Measurements from ENCODE around the gene ZBTB25.

Gene ZBTB25

GRCh38 chr14:64536488-64537245, 33.0 kb upstream of the ZBTB25 start:
- TF ChIP-seq CTCF (IDR thresholded peaks at IDR 0.05; ENCODE audit: borderline replicate concordance, extremely low read depth, low read length, poor library complexity, severe bottlenecking) (no peak), EZH2 (IDR thresholded peaks at IDR 0.05; ENCODE audit: borderline replicate concordance, low read depth, low read length, severe bottlenecking) (no peak)
- Histone ChIP-seq H2AFZ (ENCODE audit: low read depth, low read length) (no peak overlapping the region), H3K4me2 (ENCODE audit: insufficient read depth, low read length) (no peak overlapping the region), H3K27me3 (ENCODE audit: insufficient read depth, low read length, poor library complexity) (no peaks in the 10 kb centered on the region), H3K9me3 (ENCODE audit: insufficient read depth, low read length, severe bottlenecking) (no peaks in the 10 kb centered on the region), H3K4me3 (ENCODE audit: low read depth in 1 of 2, low read length in 2 of 2) (no peak overlapping the region), H3K9ac (ENCODE audit: low read depth, low read length) (no peak overlapping the region), H3K36me3 (ENCODE audit: insufficient read depth, low read length) (no peaks in the 10 kb centered on the region), H4K20me1 (ENCODE audit: insufficient read depth, low read length) (no peaks in the 10 kb centered on the region), H3K4me1 (ENCODE audit: insufficient read depth, low read length) (no peaks in the 10 kb centered on the region), H3K27ac (ENCODE audit: low read length) (no peak overlapping the region), H3K79me2 (ENCODE audit: insufficient read depth, low read length) (no peaks in the 10 kb centered on the region)
- ATAC-seq (ENCODE audit: insufficient read depth, low read depth) (no peak), DNase-seq (no peak)

- no peaks in the 10 kb centered on the region for H3K9me3 ChIP-seq (ENCODE audit: insufficient read depth, low read length, severe bottlenecking)
- no peaks in the 10 kb centered on the region for H3K79me2 ChIP-seq (ENCODE audit: insufficient read depth, low read length)
- DNase-seq (no peak), ATAC-seq (ENCODE audit: insufficient read depth, low read depth) (no peak)
- no peak overlapping the region for H3K27ac ChIP-seq (ENCODE audit: low read length)
- TF ChIP-seq CTCF (IDR thresholded peaks at IDR 0.05; ENCODE audit: borderline replicate concordance, extremely low read depth, low read length, poor library complexity, severe bottlenecking): no peak
- no peak for TF ChIP-seq EZH2 (IDR thresholded peaks at IDR 0.05; ENCODE audit: borderline replicate concordance, low read depth, low read length, severe bottlenecking)
- H4K20me1 ChIP-seq (ENCODE audit: insufficient read depth, low read length): no peaks in the 10 kb centered on the region
- no peak overlapping the region for H3K4me2 ChIP-seq (ENCODE audit: insufficient read depth, low read length)
- no peak overlapping the region for H3K4me3 ChIP-seq (ENCODE audit: low read depth in 1 of 2, low read length in 2 of 2)
- H2AFZ ChIP-seq (ENCODE audit: low read depth, low read length): no peak overlapping the region
- no peaks in the 10 kb centered on the region for H3K4me1 ChIP-seq (ENCODE audit: insufficient read depth, low read length)
- no peaks in the 10 kb centered on the region for H3K27me3 ChIP-seq (ENCODE audit: insufficient read depth, low read length, poor library complexity)
- H3K9ac ChIP-seq (ENCODE audit: low read depth, low read length): no peak overlapping the region
- peaks cover 8% of the 10 kb centered on the region; the same call in 1 of the 2 replicates for H3K36me3 ChIP-seq (ENCODE audit: insufficient read depth, low read length)
Measured at GRCh38 chr14:64531567-64531966, 27.9 kb upstream of the ZBTB25 start.

GRCh38 chr14:64525354-64525753, 21.7 kb upstream of the ZBTB25 start:
- Histone ChIP-seq H4K20me1 (ENCODE audit: insufficient read depth, low read length) (peaks cover 33% of the 10 kb centered on the region; the same call in 1 of the 2 replicates), H2AFZ (ENCODE audit: low read depth, low read length) (no peak overlapping the region), H3K79me2 (ENCODE audit: insufficient read depth, low read length) (peaks cover 30% of the 10 kb centered on the region), H3K4me1 (ENCODE audit: insufficient read depth, low read length) (no peaks in the 10 kb centered on the region), H3K9ac (ENCODE audit: low read depth, low read length) (no peak overlapping the region), H3K9me3 (ENCODE audit: insufficient read depth, low read length, severe bottlenecking) (no peaks in the 10 kb centered on the region), H3K36me3 (ENCODE audit: insufficient read depth, low read length) (peaks cover 61% of the 10 kb centered on the region), H3K27ac (ENCODE audit: low read length) (no peak overlapping the region), H3K4me2 (ENCODE audit: insufficient read depth, low read length) (no peak overlapping the region), H3K27me3 (ENCODE audit: insufficient read depth, low read length, poor library complexity) (no peaks in the 10 kb centered on the region), H3K4me3 (ENCODE audit: low read depth in 1 of 2, low read length in 2 of 2) (no peak overlapping the region)
- DNase-seq (no peak), ATAC-seq (ENCODE audit: insufficient read depth, low read depth) (no peak)
- no peak for TF ChIP-seq CTCF (IDR thresholded peaks at IDR 0.05; ENCODE audit: borderline replicate concordance, extremely low read depth, low read length, poor library complexity, severe bottlenecking)
- no peak for TF ChIP-seq EZH2 (IDR thresholded peaks at IDR 0.05; ENCODE audit: borderline replicate concordance, low read depth, low read length, severe bottlenecking)
